MM.1S (cell line): ENCODE results near the gene BANP.
"Not testable (repeated sequence)": the region's sequence is repeated elsewhere in the genome, so short reads cannot be mapped to it uniquely, and the experiment has no call there.

Experiments
- EZH2 ChIP-seq: fragments of 300-600 bp; sonication (generic); optimal IDR thresholded peaks from 2 replicates; pipeline ENCODE3; 2017; ENCODE audit warnings: low read depth, mild to moderate bottlenecking, antibody characterized with exemption, low read length, mixed read lengths
- EZH2phosphoT487 ChIP-seq: fragments of 300-600 bp; sonication (generic); IDR thresholded peaks from 2 replicates; pipeline ENCODE4 v1.6.1; 2018; ENCODE audit warnings: antibody characterized with exemption, low read length
- TF ChIP-seq, protein P1 (sequence below): fragments of 300-600 bp; sonication (generic); IDR thresholded peaks from 2 replicates; pipeline ENCODE4 v1.5.1; 2016; ENCODE audit warnings: antibody characterized with exemption, low read length, mixed read lengths

DNA sequence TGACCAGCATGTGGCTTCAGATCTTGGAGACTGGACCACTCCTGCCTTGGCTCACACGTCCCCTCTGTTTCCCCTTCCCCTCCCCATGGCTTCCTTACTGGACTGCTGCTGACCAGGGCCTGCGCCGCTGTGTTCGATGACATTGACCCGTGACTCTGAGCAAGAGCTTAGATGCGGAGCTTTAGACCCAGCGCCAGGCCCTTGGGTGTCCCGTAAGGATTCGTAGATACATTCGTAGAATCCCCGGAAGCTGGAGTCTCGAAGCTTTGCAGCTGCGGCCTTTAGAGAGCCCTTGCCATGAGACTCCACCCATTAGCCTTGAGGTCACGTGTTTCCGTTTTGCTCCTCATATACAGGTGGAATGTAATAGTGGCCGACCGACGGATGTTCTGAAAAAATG lies 65.2 kb downstream of the BANP start:
- TF ChIP-seq EZH2, EZH2phosphoT487: not testable (repeated sequence)
- TF ChIP-seq, protein P1, sequence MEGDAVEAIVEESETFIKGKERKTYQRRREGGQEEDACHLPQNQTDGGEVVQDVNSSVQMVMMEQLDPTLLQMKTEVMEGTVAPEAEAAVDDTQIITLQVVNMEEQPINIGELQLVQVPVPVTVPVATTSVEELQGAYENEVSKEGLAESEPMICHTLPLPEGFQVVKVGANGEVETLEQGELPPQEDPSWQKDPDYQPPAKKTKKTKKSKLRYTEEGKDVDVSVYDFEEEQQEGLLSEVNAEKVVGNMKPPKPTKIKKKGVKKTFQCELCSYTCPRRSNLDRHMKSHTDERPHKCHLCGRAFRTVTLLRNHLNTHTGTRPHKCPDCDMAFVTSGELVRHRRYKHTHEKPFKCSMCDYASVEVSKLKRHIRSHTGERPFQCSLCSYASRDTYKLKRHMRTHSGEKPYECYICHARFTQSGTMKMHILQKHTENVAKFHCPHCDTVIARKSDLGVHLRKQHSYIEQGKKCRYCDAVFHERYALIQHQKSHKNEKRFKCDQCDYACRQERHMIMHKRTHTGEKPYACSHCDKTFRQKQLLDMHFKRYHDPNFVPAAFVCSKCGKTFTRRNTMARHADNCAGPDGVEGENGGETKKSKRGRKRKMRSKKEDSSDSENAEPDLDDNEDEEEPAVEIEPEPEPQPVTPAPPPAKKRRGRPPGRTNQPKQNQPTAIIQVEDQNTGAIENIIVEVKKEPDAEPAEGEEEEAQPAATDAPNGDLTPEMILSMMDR: not testable (repeated sequence)
